ENCODE data around the gene TFF1.

- no peak for TF ChIP-seq CTCF (conservative IDR thresholded peaks at IDR 0.05; ENCODE audit: low read length)
- TF ChIP-seq EZH2phosphoT487 (IDR thresholded peaks at IDR 0.05; ENCODE audit: borderline replicate concordance, low read depth, low read length), result no peak
Observed at GRCh38 chr21:42400525-42400924, 34.2 kb upstream of the TFF1 start.
